ENCODE measurements around the gene KCTD15.

GRCh38 chr19:33781415-33781935 lies 15.2 kb upstream of the KCTD15 start:
- TF ChIP-seq CTCF (conservative IDR thresholded peaks at IDR 0.05; ENCODE audit: low read depth, low read length) (no peak), EZH2 (IDR thresholded peaks at IDR 0.05; ENCODE audit: borderline replicate concordance, low read depth, low read length, poor library complexity, severe bottlenecking) (no peak)
